Epidermal melanocyte (primary cell): Measurements from ENCODE around the gene CORIN.

Source experiments
- DNase-seq: peaks from one replicate; pipeline ENCODE4 v3.0.0; 2011; ENCODE audit warnings: low spot score; ENCODE audit not compliant: insufficient read length

The CORIN gene

GRCh38 chr4:47831026-47831679 lies 6.7 kb downstream of the CORIN start:
- no peak for DNase-seq

GRCh38 chr4:47830265-47831025 lies 7.4 kb downstream of the CORIN start:
- no peak for DNase-seq

- no peak for DNase-seq
Measured at GRCh38 chr4:47829438-47829837, 8.4 kb downstream of the CORIN start.

GRCh38 chr4:47827343-47828047 lies 10.4 kb downstream of the CORIN start:
- no peak for DNase-seq

GRCh38 chr4:47824840-47825239 lies 13.0 kb downstream of the CORIN start:
- no peak for DNase-seq

- no peak for DNase-seq
Measured at GRCh38 chr4:47819178-47819577, 18.7 kb downstream of the CORIN start.

GRCh38 chr4:47817275-47817674 lies 20.6 kb downstream of the CORIN start:
- no peak for DNase-seq

GRCh38 chr4:47816748-47817147 lies 21.1 kb downstream of the CORIN start:
- no peak for DNase-seq

GRCh38 chr4:47814618-47815295 lies 23.1 kb downstream of the CORIN start:
- no peak for DNase-seq

- no peak for DNase-seq
Measured at GRCh38 chr4:47809654-47810203, 28.1 kb downstream of the CORIN start.

GRCh38 chr4:47804598-47804997 lies 33.3 kb downstream of the CORIN start:
- no peak for DNase-seq

GRCh38 chr4:47801481-47802002 lies 36.3 kb downstream of the CORIN start:
- DNase-seq: no peak

- no peak for DNase-seq
Measured at GRCh38 chr4:47798165-47798564, 39.7 kb downstream of the CORIN start.

- DNase-seq: no peak
Measured at GRCh38 chr4:47791965-47792364, 45.9 kb downstream of the CORIN start.

GRCh38 chr4:47790105-47790504 lies 47.8 kb downstream of the CORIN start:
- DNase-seq: no peak

GRCh38 chr4:47788126-47788525 lies 49.7 kb downstream of the CORIN start:
- DNase-seq: no peak

GRCh38 chr4:47786958-47787370 lies 50.9 kb downstream of the CORIN start:
- DNase-seq: no peak

- no peak for DNase-seq
Measured at GRCh38 chr4:47785153-47785552, 52.7 kb downstream of the CORIN start.

GRCh38 chr4:47784222-47784621 lies 53.6 kb downstream of the CORIN start:
- no peak for DNase-seq

- DNase-seq: no peak
Measured at GRCh38 chr4:47776353-47776752, 61.5 kb downstream of the CORIN start.

GRCh38 chr4:47774079-47774478 lies 63.8 kb downstream of the CORIN start:
- no peak for DNase-seq
